Sigmoid colon (tissue), 4 donors: ENCODE results near the gene CCDC157.

ENCODE experiments used
- POLR2A ChIP-seq, 2 donors: fragments of 450-650 bp; IDR thresholded peaks; one replicate each; pipeline ENCODE4 v1.6.1; 2016; ENCODE audit warnings: antibody characterized with exemption in 2 of 2, mild to moderate bottlenecking in 2 of 2, moderate library complexity in 2 of 2
- POLR2AphosphoS5 ChIP-seq, 4 donors: sonication (generic); formaldehyde crosslinking; IDR thresholded peaks; one replicate each; pipeline ENCODE4 v1.6.1; 2017; ENCODE audit warnings: antibody characterized with exemption in 4 of 4
- TF ChIP-seq, protein P1 (sequence below), 4 experiments: fragments of 450-650 bp in 3 of 4; fragments of 200-600 bp in 1 of 4; IDR thresholded peaks; one replicate each; pipeline ENCODE4 v1.5.1; 2016 to 2019; ENCODE audit warnings: antibody characterized with exemption in 4 of 4, mild to moderate bottlenecking in 3 of 4, moderate library complexity in 2 of 4

DNA sequence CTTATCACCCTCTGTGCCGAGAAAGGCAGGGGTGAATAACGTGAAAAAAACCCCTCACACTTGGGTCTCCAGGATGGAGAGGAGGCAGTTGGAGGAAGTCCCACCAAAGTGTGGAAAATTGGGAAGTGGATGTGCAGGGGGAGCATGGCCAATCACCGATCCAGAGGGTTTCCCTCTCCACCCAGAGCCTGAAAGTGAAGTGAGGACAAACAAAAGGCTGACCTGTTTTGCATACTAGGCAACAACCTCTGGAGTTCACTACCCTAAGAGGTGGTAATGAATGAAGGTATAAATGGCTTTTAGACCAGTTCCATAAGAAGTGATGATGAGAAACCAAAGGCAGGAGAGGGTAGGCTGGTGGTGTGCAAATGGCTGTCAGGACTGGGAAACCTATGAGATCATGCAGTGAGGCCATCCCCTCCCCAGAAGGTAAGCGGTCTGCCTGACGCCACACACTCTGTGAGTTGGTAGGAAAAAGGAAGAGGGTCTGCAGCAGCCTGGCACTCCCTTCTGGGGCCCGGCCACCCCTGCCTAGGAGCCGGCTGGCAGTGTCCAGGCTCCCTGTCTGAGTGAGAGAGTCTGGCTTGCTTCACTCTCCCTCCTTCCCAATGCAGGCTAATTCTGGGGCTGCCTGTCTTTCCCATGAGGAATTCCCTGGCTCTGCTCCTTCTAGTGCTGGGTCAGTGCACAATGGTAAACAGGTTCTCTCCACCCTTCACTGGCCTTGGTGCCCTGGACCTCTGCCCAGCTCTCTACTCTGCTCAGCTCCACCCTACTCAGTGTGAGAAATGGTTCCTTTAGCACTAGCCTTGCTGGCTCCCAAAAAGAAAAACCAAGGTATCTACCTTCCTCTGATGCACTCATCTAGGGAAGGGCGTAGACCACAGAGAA, 45.7 kb upstream of the CCDC157 start:
- TF ChIP-seq, protein P1, sequence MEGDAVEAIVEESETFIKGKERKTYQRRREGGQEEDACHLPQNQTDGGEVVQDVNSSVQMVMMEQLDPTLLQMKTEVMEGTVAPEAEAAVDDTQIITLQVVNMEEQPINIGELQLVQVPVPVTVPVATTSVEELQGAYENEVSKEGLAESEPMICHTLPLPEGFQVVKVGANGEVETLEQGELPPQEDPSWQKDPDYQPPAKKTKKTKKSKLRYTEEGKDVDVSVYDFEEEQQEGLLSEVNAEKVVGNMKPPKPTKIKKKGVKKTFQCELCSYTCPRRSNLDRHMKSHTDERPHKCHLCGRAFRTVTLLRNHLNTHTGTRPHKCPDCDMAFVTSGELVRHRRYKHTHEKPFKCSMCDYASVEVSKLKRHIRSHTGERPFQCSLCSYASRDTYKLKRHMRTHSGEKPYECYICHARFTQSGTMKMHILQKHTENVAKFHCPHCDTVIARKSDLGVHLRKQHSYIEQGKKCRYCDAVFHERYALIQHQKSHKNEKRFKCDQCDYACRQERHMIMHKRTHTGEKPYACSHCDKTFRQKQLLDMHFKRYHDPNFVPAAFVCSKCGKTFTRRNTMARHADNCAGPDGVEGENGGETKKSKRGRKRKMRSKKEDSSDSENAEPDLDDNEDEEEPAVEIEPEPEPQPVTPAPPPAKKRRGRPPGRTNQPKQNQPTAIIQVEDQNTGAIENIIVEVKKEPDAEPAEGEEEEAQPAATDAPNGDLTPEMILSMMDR (IDR thresholded peaks at IDR 0.05), result no peak
- TF ChIP-seq POLR2A (IDR thresholded peaks at IDR 0.05) (peak in 1 of 2 donors; percentile 22), POLR2AphosphoS5 (IDR thresholded peaks at IDR 0.05) (peak; percentile 68 to 87 (median 82))
